ENCODE measurements around the gene TAF11L12.
"Not testable (repeated sequence)": the region's sequence is repeated elsewhere in the genome, so short reads cannot be mapped to it uniquely, and the experiment has no call there.

Gene TAF11L12

GRCh38 chr5:17610092-17610491 is at the start of gene TAF11L12:
Gene TAF11L12 (plus strand): TSS chr5:17610392.
- not testable (repeated sequence) for H3K79me2 ChIP-seq (ENCODE audit: insufficient read depth, low read length); H3K27ac ChIP-seq (ENCODE audit: low read length); H3K9me3 ChIP-seq (ENCODE audit: insufficient read depth, low read length, severe bottlenecking); H3K4me1 ChIP-seq (ENCODE audit: insufficient read depth, low read length); H2AFZ ChIP-seq (ENCODE audit: low read depth, low read length); H3K27me3 ChIP-seq (ENCODE audit: insufficient read depth, low read length, poor library complexity); H3K36me3 ChIP-seq (ENCODE audit: insufficient read depth, low read length); H4K20me1 ChIP-seq (ENCODE audit: insufficient read depth, low read length); H3K4me2 ChIP-seq (ENCODE audit: insufficient read depth, low read length); H3K9ac ChIP-seq (ENCODE audit: low read depth, low read length); DNase-seq; ATAC-seq (ENCODE audit: insufficient read depth, low read depth); H3K4me3 ChIP-seq (ENCODE audit: low read depth in 1 of 2, low read length in 2 of 2)

GRCh38 chr5:17585658-17586057 is 24.5 kb upstream of the TAF11L12 start, which contains the start of gene TAF11L7:
Gene TAF11L7 (minus strand): TSS chr5:17585758.
- not testable (repeated sequence) for H3K36me3 ChIP-seq (ENCODE audit: insufficient read depth, low read length); H3K4me2 ChIP-seq (ENCODE audit: insufficient read depth, low read length); DNase-seq; H3K27me3 ChIP-seq (ENCODE audit: insufficient read depth, low read length, poor library complexity); H3K9ac ChIP-seq (ENCODE audit: low read depth, low read length); H3K27ac ChIP-seq (ENCODE audit: low read length); H3K79me2 ChIP-seq (ENCODE audit: insufficient read depth, low read length); H3K4me1 ChIP-seq (ENCODE audit: insufficient read depth, low read length); H3K4me3 ChIP-seq (ENCODE audit: low read depth in 1 of 2, low read length in 2 of 2); H2AFZ ChIP-seq (ENCODE audit: low read depth, low read length); H3K9me3 ChIP-seq (ENCODE audit: insufficient read depth, low read length, severe bottlenecking); ATAC-seq (ENCODE audit: insufficient read depth, low read depth); H4K20me1 ChIP-seq (ENCODE audit: insufficient read depth, low read length)

DNA sequence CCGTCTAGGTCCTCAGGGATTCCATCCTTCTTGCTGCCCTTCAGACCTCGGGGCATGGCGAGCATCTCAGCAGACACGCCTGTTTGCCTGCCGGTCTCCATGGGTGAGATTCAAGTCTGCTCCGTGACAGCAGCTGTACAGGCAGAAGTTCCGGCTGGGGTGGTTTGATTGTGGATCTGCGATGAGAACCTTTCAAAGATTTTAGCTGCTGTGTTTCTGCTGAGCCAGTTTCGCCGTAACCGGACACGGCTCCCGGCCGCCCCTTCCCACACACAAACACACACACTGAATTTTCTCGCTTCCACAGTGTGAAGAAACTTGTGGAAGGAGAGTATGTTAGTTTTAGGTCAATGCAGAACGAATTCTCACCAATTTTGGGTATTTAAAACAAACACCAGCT is 19.3 kb upstream of the TAF11L12 start, which contains the start of gene TAF11L8:
TAF11L8 (minus strand) TSS at position 101 of the 400 bp plus-strand sequence.
- not testable (repeated sequence) for H3K4me1 ChIP-seq (ENCODE audit: insufficient read depth, low read length); H3K9ac ChIP-seq (ENCODE audit: low read depth, low read length); H2AFZ ChIP-seq (ENCODE audit: low read depth, low read length); H3K9me3 ChIP-seq (ENCODE audit: insufficient read depth, low read length, severe bottlenecking); ATAC-seq (ENCODE audit: insufficient read depth, low read depth); H3K4me3 ChIP-seq (ENCODE audit: low read depth in 1 of 2, low read length in 2 of 2); H4K20me1 ChIP-seq (ENCODE audit: insufficient read depth, low read length); H3K36me3 ChIP-seq (ENCODE audit: insufficient read depth, low read length); H3K4me2 ChIP-seq (ENCODE audit: insufficient read depth, low read length); H3K27me3 ChIP-seq (ENCODE audit: insufficient read depth, low read length, poor library complexity); H3K79me2 ChIP-seq (ENCODE audit: insufficient read depth, low read length); H3K27ac ChIP-seq (ENCODE audit: low read length); DNase-seq

DNA sequence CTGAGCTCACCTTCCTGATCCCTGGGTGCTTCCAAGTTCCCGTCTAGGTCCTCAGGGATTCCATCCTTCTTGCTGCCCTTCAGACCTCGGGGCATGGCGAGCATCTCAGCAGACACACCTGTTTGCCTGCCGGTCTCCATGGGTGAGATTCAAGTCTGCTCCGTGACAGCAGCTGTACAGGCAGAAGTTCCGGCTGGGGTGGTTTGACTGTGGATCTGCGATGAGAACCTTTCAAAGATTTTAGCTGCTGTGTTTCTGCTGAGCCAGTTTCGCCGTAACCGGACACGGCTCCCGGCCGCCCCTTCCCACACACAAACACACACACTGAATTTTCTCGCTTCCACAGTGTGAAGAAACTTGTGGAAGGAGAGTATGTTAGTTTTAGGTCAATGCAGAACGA is 15.9 kb upstream of the TAF11L12 start, which contains the start of gene TAF11L9:
TAF11L9 (minus strand) TSS at position 140 of the 400 bp plus-strand sequence.
- H3K4me2 ChIP-seq (ENCODE audit: insufficient read depth, low read length); H3K27me3 ChIP-seq (ENCODE audit: insufficient read depth, low read length, poor library complexity); H3K79me2 ChIP-seq (ENCODE audit: insufficient read depth, low read length); H3K4me3 ChIP-seq (ENCODE audit: low read depth in 1 of 2, low read length in 2 of 2); H4K20me1 ChIP-seq (ENCODE audit: insufficient read depth, low read length); H3K36me3 ChIP-seq (ENCODE audit: insufficient read depth, low read length); H3K9ac ChIP-seq (ENCODE audit: low read depth, low read length); H3K27ac ChIP-seq (ENCODE audit: low read length); H3K9me3 ChIP-seq (ENCODE audit: insufficient read depth, low read length, severe bottlenecking); H3K4me1 ChIP-seq (ENCODE audit: insufficient read depth, low read length); H2AFZ ChIP-seq (ENCODE audit: low read depth, low read length); ATAC-seq (ENCODE audit: insufficient read depth, low read depth): not testable (repeated sequence)
- DNase-seq = peak; percentile 4

DNA sequence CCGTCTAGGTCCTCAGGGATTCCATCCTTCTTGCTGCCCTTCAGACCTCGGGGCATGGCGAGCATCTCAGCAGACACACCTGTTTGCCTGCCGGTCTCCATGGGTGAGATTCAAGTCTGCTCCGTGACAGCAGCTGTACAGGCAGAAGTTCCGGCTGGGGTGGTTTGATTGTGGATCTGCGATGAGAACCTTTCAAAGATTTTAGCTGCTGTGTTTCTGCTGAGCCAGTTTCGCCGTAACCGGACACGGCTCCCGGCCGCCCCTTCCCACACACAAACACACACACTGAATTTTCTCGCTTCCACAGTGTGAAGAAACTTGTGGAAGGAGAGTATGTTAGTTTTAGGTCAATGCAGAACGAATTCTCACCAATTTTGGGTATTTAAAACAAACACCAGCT is 12.5 kb upstream of the TAF11L12 start, which contains the start of gene TAF11L10:
TAF11L10 (minus strand) TSS at position 101 of the 400 bp plus-strand sequence.
- H3K36me3 ChIP-seq (ENCODE audit: insufficient read depth, low read length); H3K4me2 ChIP-seq (ENCODE audit: insufficient read depth, low read length); H2AFZ ChIP-seq (ENCODE audit: low read depth, low read length); H3K27ac ChIP-seq (ENCODE audit: low read length); H4K20me1 ChIP-seq (ENCODE audit: insufficient read depth, low read length); H3K79me2 ChIP-seq (ENCODE audit: insufficient read depth, low read length); H3K9me3 ChIP-seq (ENCODE audit: insufficient read depth, low read length, severe bottlenecking); ATAC-seq (ENCODE audit: insufficient read depth, low read depth); H3K4me3 ChIP-seq (ENCODE audit: low read depth in 1 of 2, low read length in 2 of 2); H3K27me3 ChIP-seq (ENCODE audit: insufficient read depth, low read length, poor library complexity); DNase-seq; H3K9ac ChIP-seq (ENCODE audit: low read depth, low read length); H3K4me1 ChIP-seq (ENCODE audit: insufficient read depth, low read length): not testable (repeated sequence)

DNA sequence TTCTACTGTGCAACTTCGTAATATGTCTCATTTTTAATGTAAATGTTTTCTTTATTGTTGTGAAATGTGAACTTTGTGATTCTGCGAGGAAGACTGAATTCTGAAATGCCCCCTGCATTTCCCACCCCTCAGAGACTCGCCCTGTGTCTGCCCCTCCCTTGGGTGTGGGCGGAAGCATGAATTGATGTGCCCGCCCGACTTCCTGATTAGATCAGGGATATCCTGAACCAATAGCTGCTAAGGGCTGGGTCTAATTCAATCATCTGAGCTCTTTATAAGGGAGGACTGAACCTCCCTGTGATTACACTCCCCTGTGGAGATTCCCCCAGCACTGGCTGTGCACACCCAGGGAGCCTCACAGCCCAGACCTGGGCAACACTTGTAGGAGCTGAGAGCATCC is 6.3 kb upstream of the TAF11L12 start, which contains the start of gene TAF11L11:
TAF11L11 (plus strand) TSS at position 304 of the 400 bp plus-strand sequence.
- not testable (repeated sequence) for H3K27ac ChIP-seq (ENCODE audit: low read length); H3K9ac ChIP-seq (ENCODE audit: low read depth, low read length); H3K4me2 ChIP-seq (ENCODE audit: insufficient read depth, low read length); ATAC-seq (ENCODE audit: insufficient read depth, low read depth); H3K4me3 ChIP-seq (ENCODE audit: low read depth in 1 of 2, low read length in 2 of 2); H3K9me3 ChIP-seq (ENCODE audit: insufficient read depth, low read length, severe bottlenecking); H3K27me3 ChIP-seq (ENCODE audit: insufficient read depth, low read length, poor library complexity); H2AFZ ChIP-seq (ENCODE audit: low read depth, low read length); H3K4me1 ChIP-seq (ENCODE audit: insufficient read depth, low read length); H3K36me3 ChIP-seq (ENCODE audit: insufficient read depth, low read length); H4K20me1 ChIP-seq (ENCODE audit: insufficient read depth, low read length); DNase-seq; H3K79me2 ChIP-seq (ENCODE audit: insufficient read depth, low read length)

All from DND-41 (cell line).